AG04450 (cell line): ENCODE results near the gene LPIN1. TPM values are rescaled to one million over a fixed set of nuclear protein-coding genes. Genes with fewer than 3 reads are reported as not detected.

Experiments
- CTCF ChIA-PET: fragments of 300-600, 350-600 bp; formaldehyde crosslinking; extraction: SDS; loops from one replicate; lab custom pipeline; 2022; ENCODE audit warnings: antibody characterized with exemption, inconsistent platforms; lab: Charles Lee
- POLR2A ChIA-PET: fragments of 350-600 bp; formaldehyde crosslinking; extraction: SDS; loops from one replicate; lab custom pipeline; 2021; ENCODE audit warnings: antibody characterized with exemption, inconsistent platforms; lab: Yijun Ruan, JAX
- DNase-seq: peaks from one replicate; pipeline ENCODE4 v3.0.0-alpha.2; 2011; ENCODE audit warnings: low read depth, low spot score
- H3K27ac ChIP-seq: one replicate; pipeline ENCODE4 v1.5.1; 2012; ENCODE audit warnings: low read depth, low read length, control low read depth
- H3K27me3 ChIP-seq: one replicate; pipeline ENCODE4 v1.6.0; 2012; ENCODE audit warnings: low read length; ENCODE audit not compliant: control insufficient read depth, insufficient read depth
- H3K4me3 ChIP-seq: 2 replicates; pipeline ENCODE4 v1.5.1; 2011; ENCODE audit warnings: mild to moderate bottlenecking, low read depth, low read length, control low read depth
- H3K9me3 ChIP-seq: 2 replicates; pipeline ENCODE4 v1.5.1; 2012; ENCODE audit warnings: low read length; ENCODE audit not compliant: control insufficient read depth, insufficient read depth
- polyA minus RNA-seq: library from RNA; depleted of rRNA, polyadenylated mRNA; stranded (reverse); fragments of >200 nt; gene quantifications from 2 replicates; pipeline ENCODE4 v1.2.3, GENCODE V29; 2011; rRNA and poly(A)+ RNA removed
- polyA plus RNA-seq: library from polyadenylated mRNA; depleted of rRNA; stranded (reverse); fragments of >200 nt; gene quantifications from 2 replicates; pipeline ENCODE4 v1.2.3, GENCODE V29; 2011; rRNA removed
- TF ChIP-seq, protein P1 (sequence below): IDR thresholded peaks from 2 replicates; pipeline ENCODE4 v1.5.1; 2011; ENCODE audit warnings: low read depth, low read length, control low read depth, inconsistent platforms

LPIN1 gene, protein sequence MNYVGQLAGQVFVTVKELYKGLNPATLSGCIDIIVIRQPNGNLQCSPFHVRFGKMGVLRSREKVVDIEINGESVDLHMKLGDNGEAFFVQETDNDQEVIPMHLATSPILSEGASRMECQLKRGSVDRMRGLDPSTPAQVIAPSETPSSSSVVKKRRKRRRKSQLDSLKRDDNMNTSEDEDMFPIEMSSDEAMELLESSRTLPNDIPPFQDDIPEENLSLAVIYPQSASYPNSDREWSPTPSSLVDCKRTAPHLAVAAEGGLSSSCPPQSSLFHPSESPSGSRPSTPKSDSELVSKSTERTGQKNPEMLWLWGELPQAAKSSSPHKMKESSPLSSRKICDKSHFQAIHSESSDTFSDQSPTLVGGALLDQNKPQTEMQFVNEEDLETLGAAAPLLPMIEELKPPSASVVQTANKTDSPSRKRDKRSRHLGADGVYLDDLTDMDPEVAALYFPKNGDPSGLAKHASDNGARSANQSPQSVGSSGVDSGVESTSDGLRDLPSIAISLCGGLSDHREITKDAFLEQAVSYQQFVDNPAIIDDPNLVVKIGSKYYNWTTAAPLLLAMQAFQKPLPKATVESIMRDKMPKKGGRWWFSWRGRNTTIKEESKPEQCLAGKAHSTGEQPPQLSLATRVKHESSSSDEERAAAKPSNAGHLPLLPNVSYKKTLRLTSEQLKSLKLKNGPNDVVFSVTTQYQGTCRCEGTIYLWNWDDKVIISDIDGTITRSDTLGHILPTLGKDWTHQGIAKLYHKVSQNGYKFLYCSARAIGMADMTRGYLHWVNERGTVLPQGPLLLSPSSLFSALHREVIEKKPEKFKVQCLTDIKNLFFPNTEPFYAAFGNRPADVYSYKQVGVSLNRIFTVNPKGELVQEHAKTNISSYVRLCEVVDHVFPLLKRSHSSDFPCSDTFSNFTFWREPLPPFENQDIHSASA
- polyA plus RNA-seq (34.6 and 40.5 TPM in 2 replicates), polyA minus RNA-seq (29.8 and 32.7 TPM in 2 replicates)

- CTCF ChIA-PET = interaction anchor here (0.6 to 3.4 kb wide), 7 partner anchors 8 to 606 kb away, joined by 3 to 21 read pairs (median 4); no protein-coding TSS in a partner anchor
These were observed at the start of gene LPIN1 for GRCh38 chr2:11746376-11746806. Gene LPIN1 (plus strand): TSS chr2:11746632. CDS start chr2:11765542, 18,910 bp downstream.

GRCh38 chr2:11696736-11697102 is 49.7 kb upstream of the LPIN1 start:
- POLR2A ChIA-PET = interaction anchor here (0.8 to 1.0 kb wide), 2 partner anchors 11 to 47 kb away, joined by 3 to 4 read pairs; no protein-coding TSS in a partner anchor
- CTCF ChIA-PET = interaction anchor here (0.6 to 11.4 kb wide), 6 partner anchors 9 to 86 kb away, joined by 3 to 204 read pairs (median 6); no protein-coding TSS in a partner anchor
- TF ChIP-seq, protein P1, sequence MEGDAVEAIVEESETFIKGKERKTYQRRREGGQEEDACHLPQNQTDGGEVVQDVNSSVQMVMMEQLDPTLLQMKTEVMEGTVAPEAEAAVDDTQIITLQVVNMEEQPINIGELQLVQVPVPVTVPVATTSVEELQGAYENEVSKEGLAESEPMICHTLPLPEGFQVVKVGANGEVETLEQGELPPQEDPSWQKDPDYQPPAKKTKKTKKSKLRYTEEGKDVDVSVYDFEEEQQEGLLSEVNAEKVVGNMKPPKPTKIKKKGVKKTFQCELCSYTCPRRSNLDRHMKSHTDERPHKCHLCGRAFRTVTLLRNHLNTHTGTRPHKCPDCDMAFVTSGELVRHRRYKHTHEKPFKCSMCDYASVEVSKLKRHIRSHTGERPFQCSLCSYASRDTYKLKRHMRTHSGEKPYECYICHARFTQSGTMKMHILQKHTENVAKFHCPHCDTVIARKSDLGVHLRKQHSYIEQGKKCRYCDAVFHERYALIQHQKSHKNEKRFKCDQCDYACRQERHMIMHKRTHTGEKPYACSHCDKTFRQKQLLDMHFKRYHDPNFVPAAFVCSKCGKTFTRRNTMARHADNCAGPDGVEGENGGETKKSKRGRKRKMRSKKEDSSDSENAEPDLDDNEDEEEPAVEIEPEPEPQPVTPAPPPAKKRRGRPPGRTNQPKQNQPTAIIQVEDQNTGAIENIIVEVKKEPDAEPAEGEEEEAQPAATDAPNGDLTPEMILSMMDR = no peak

More at GRCh38 chr2:11746376-11746806, at the start of gene LPIN1:
- Histone ChIP-seq H3K27ac (peak within 1 kb of the TSS; percentile 61), H3K4me3 (peak within 1 kb of the TSS; percentile 89), H3K9me3 (no peaks in the 10 kb centered on the region; the same call in 1 of the 2 replicates), H3K27me3 (no peaks in the 10 kb centered on the region)
- TF ChIP-seq, protein P1 = no peak
- POLR2A ChIA-PET = interaction anchor here (1.6 to 1.8 kb wide), 2 partner anchors 36 to 281 kb away, joined by 4 to 7 read pairs; partner anchors contain the start of gene E2F6
- DNase-seq = peak; percentile 54

GRCh38 chr2:11697103-11697871 is 49.1 kb upstream of the LPIN1 start:
- CTCF ChIA-PET = interaction anchor here (0.6 to 11.4 kb wide), 7 partner anchors 9 to 86 kb away, joined by 3 to 204 read pairs (median 8); no protein-coding TSS in a partner anchor

More at GRCh38 chr2:11696736-11697102, 49.7 kb upstream of the LPIN1 start:
- DNase-seq = no peak
- Histone ChIP-seq H3K9me3 (no peaks in the 10 kb centered on the region), H3K27ac (no peak overlapping the region), H3K27me3 (no peaks in the 10 kb centered on the region), H3K4me3 (no peak overlapping the region)

More at GRCh38 chr2:11697103-11697871, 49.1 kb upstream of the LPIN1 start:
- Histone ChIP-seq H3K27ac (peak overlapping the region; percentile 70), H3K27me3 (no peaks in the 10 kb centered on the region), H3K9me3 (no peaks in the 10 kb centered on the region), H3K4me3 (no peak overlapping the region)
- DNase-seq = no peak
- TF ChIP-seq, protein P1 = no peak
- POLR2A ChIA-PET = interaction anchor here (0.8 to 1.5 kb wide), 4 partner anchors 9 to 46 kb away, joined by 3 to 6 read pairs (median 4); no protein-coding TSS in a partner anchor
